A549 (cell line): ENCODE data around the gene LSP1.

Experiments
- BHLHE40 ChIP-seq: IDR thresholded peaks from 2 replicates; pipeline ENCODE4 v1.6.1; 2012; ENCODE audit warnings: low read depth, low read length, inconsistent platforms
- JUN ChIP-seq, 2 experiments: fragments of >200 bp; sonication (Bioruptor Twin); formaldehyde crosslinking; IDR thresholded peaks; 2 replicates in 1 of 2; 3 replicates in 1 of 2; pipeline ENCODE4 v1.6.1; 2016 to 2017
- TF ChIP-seq, protein P1 (sequence below): IDR thresholded peaks from 2 replicates; pipeline ENCODE4 v1.6.1; 2012
- TF ChIP-seq, protein P2 (sequence below): fragments of >200 bp; sonication (Bioruptor Twin); formaldehyde crosslinking; IDR thresholded peaks from 3 replicates; pipeline ENCODE4 v1.5.1; 2016

- TF ChIP-seq BHLHE40: no peak
- no peak; a peak in 1 of 5 replicates for TF ChIP-seq JUN (IDR thresholded peaks at IDR 0.05)
- TF ChIP-seq, protein P1, sequence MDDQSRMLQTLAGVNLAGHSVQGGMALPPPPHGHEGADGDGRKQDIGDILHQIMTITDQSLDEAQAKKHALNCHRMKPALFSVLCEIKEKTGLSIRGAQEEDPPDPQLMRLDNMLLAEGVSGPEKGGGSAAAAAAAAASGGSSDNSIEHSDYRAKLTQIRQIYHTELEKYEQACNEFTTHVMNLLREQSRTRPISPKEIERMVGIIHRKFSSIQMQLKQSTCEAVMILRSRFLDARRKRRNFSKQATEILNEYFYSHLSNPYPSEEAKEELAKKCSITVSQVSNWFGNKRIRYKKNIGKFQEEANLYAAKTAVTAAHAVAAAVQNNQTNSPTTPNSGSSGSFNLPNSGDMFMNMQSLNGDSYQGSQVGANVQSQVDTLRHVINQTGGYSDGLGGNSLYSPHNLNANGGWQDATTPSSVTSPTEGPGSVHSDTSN: no peak
- TF ChIP-seq, protein P2, sequence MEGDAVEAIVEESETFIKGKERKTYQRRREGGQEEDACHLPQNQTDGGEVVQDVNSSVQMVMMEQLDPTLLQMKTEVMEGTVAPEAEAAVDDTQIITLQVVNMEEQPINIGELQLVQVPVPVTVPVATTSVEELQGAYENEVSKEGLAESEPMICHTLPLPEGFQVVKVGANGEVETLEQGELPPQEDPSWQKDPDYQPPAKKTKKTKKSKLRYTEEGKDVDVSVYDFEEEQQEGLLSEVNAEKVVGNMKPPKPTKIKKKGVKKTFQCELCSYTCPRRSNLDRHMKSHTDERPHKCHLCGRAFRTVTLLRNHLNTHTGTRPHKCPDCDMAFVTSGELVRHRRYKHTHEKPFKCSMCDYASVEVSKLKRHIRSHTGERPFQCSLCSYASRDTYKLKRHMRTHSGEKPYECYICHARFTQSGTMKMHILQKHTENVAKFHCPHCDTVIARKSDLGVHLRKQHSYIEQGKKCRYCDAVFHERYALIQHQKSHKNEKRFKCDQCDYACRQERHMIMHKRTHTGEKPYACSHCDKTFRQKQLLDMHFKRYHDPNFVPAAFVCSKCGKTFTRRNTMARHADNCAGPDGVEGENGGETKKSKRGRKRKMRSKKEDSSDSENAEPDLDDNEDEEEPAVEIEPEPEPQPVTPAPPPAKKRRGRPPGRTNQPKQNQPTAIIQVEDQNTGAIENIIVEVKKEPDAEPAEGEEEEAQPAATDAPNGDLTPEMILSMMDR: no peak
These were observed 9.9 kb downstream of the LSP1 start for GRCh38 chr11:1862588-1863351.
